Measurements from ENCODE around the gene CC2D2B. TPM values are rescaled to one million over a fixed set of nuclear protein-coding genes. Genes with fewer than 3 reads are reported as not detected.
A peak's percentile ranks its signal among the peaks of the same experiment; 100 is the strongest.
"Not testable (repeated sequence)": the region's sequence is repeated elsewhere in the genome, so short reads cannot be mapped to it uniquely, and the experiment has no call there.

CC2D2B gene
- total and polyA plus RNA-seq, 5 donors from 2014 or later: 0.63 to 3.1 TPM; not detected in 3

DNA sequence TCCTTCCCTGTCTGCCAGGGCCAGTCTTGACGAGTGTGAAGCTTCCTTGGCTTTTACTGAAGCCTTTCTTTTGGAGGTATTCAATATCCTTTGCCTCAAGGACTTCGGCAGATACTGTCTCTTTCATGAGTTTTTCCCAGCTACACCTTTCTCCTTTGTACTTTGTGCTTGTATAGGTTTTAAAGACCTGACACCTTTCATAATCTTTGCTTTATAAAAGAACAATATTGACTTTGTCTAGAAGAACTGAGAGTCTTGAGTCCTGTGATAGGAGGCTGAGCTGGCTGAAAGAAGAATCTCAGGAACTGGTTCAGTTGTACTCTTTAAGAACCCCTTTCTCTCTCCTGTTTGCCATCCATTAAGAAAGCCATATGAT lies 41.3 kb upstream of the CC2D2B start:
- H3K36me3 ChIP-seq (ENCODE audit: control insufficient read depth, insufficient read depth, low read length): peaks cover 21% of the 10 kb centered on the region

GRCh38 chr10:95867866-95868265 lies 39.9 kb upstream of the CC2D2B start:
- Histone ChIP-seq H3K4me3 (ENCODE audit: low read depth, low read length) (no peak overlapping the region), H3K9me3 (ENCODE audit: control insufficient read depth in 2 of 2, low read length in 2 of 2) (no peaks in the 10 kb centered on the region), H3K27ac (ENCODE audit: insufficient read depth, low read length, poor library complexity, severe bottlenecking) (no peak overlapping the region), H3K4me1 (ENCODE audit: control insufficient read depth, insufficient read depth, low read length, poor library complexity, severe bottlenecking) (peaks cover 6% of the 10 kb centered on the region), H3K27me3 (ENCODE audit: control insufficient read depth, insufficient read depth, low read length) (no peaks in the 10 kb centered on the region), H3K36me3 (ENCODE audit: control insufficient read depth, insufficient read depth, low read length) (peaks cover 33% of the 10 kb centered on the region)
- Mint-ChIP-seq H3K36me3 (peaks cover 22% of the 10 kb centered on the region), H3K9me3 (peaks cover 0 to 2% (median 0%) of the 10 kb centered on the region in 7 donors), H3K27ac (no peak overlapping the region), H3K4me1 (peaks cover 0 to 10% (median 5%) of the 10 kb centered on the region in 4 donors), H3K4me3 (no peak overlapping the region), H3K27me3 (no peaks in the 10 kb centered on the region)
- DNase-seq (no peak), ATAC-seq (ENCODE audit: low read depth in 2 of 2) (no peak)

More for the DNA sequence above, 41.3 kb upstream of the CC2D2B start:
- Histone ChIP-seq H3K27ac (ENCODE audit: insufficient read depth, low read length, poor library complexity, severe bottlenecking) (no peak overlapping the region), H3K27me3 (ENCODE audit: control insufficient read depth, insufficient read depth, low read length) (no peaks in the 10 kb centered on the region), H3K4me1 (ENCODE audit: control insufficient read depth, insufficient read depth, low read length, poor library complexity, severe bottlenecking) (peaks cover 6% of the 10 kb centered on the region), H3K4me3 (ENCODE audit: low read depth, low read length) (no peak overlapping the region), H3K9me3 (ENCODE audit: control insufficient read depth in 2 of 2, low read length in 2 of 2) (no peaks in the 10 kb centered on the region)
- ATAC-seq (ENCODE audit: low read depth in 2 of 2) (no peak), DNase-seq (no peak)
- Mint-ChIP-seq H3K27me3 (no peaks in the 10 kb centered on the region), H3K9me3 (no peaks in the 10 kb centered on the region), H3K4me1 (peaks cover 0 to 10% (median 2%) of the 10 kb centered on the region in 4 donors), H3K27ac (no peak overlapping the region), H3K4me3 (no peak overlapping the region), H3K36me3 (peaks cover 9% of the 10 kb centered on the region)

DNA sequence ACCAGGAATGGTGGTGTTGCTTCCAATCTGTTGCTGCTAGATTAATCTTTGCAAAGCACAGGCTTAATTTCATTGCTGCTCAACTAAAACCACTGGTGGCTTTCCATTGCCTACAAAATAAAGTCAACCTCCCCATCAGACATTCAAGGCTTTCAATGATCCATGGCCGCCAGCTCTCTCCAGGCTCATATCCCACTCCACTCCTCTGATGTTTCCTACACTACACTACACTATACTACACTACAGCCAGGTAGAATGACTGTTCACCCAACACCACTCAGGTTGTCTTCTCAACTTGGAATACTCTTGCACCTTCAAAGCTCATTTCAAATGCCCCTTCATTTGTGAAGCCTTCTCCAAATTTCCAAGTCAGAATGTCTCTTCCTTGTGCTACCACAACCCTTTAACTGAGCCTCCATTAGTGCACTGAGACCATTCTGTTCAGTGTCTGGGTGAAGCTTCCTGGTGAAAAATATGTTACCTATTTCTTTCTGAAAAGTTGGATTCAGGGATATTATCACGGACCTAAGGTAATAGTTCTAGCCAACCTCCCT lies 35.5 kb upstream of the CC2D2B start:
- Mint-ChIP-seq H3K9me3 (peaks cover 0 to 4% (median 0%) of the 10 kb centered on the region in 7 donors), H3K27me3 (no peaks in the 10 kb centered on the region), H3K36me3 (peaks cover 44% of the 10 kb centered on the region), H3K4me1 (peaks cover 0 to 11% (median 2%) of the 10 kb centered on the region in 4 donors), H3K27ac (no peak overlapping the region), H3K4me3 (no peak overlapping the region)
- H3K27me3 ChIP-seq (ENCODE audit: control insufficient read depth, insufficient read depth, low read length): no peaks in the 10 kb centered on the region
- no peak overlapping the region for H3K27ac ChIP-seq (ENCODE audit: insufficient read depth, low read length, poor library complexity, severe bottlenecking)
- H3K9me3 ChIP-seq (ENCODE audit: control insufficient read depth in 2 of 2, low read length in 2 of 2): no peaks in the 10 kb centered on the region
- no peak overlapping the region for H3K4me3 ChIP-seq (ENCODE audit: low read depth, low read length)
- H3K4me1 ChIP-seq (ENCODE audit: control insufficient read depth, insufficient read depth, low read length, poor library complexity, severe bottlenecking): no peaks in the 10 kb centered on the region
- no peak for DNase-seq
- no peak for ATAC-seq (ENCODE audit: low read depth in 2 of 2)
- peaks cover 27% of the 10 kb centered on the region for H3K36me3 ChIP-seq (ENCODE audit: control insufficient read depth, insufficient read depth, low read length)

DNA sequence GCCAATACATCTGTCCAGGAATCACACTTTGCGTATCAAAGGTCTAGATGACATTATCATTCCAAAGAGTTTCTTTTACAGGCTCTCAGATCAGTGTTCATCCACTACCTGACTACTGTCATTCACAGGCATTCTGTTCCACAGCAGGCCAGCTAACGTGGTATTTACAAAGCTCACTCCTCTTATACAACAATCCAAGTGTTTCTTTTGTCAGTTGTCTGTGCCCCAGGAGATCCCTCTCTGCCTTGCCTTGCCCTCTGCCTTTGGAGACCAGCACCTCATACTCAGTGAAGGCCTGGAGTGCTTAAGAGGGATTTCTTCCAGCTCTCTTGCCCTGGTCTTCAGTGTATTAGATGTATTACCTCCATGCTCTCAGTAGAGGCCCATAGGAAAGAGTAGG lies 34.6 kb upstream of the CC2D2B start:
- ATAC-seq (ENCODE audit: low read depth in 2 of 2): no peak
- Histone ChIP-seq H3K27me3 (ENCODE audit: control insufficient read depth, insufficient read depth, low read length) (no peaks in the 10 kb centered on the region), H3K27ac (ENCODE audit: insufficient read depth, low read length, poor library complexity, severe bottlenecking) (no peak overlapping the region), H3K4me3 (ENCODE audit: low read depth, low read length) (no peak overlapping the region), H3K4me1 (ENCODE audit: control insufficient read depth, insufficient read depth, low read length, poor library complexity, severe bottlenecking) (no peaks in the 10 kb centered on the region), H3K9me3 (ENCODE audit: control insufficient read depth in 2 of 2, low read length in 2 of 2) (no peaks in the 10 kb centered on the region), H3K36me3 (ENCODE audit: control insufficient read depth, insufficient read depth, low read length) (peaks cover 20% of the 10 kb centered on the region)
- Mint-ChIP-seq H3K36me3 (peaks cover 47% of the 10 kb centered on the region), H3K27ac (no peak overlapping the region), H3K4me3 (no peak overlapping the region), H3K9me3 (peaks cover 0 to 4% (median 0%) of the 10 kb centered on the region in 7 donors), H3K27me3 (no peaks in the 10 kb centered on the region), H3K4me1 (peaks cover 0 to 11% (median 2%) of the 10 kb centered on the region in 4 donors)
- DNase-seq: no peak

GRCh38 chr10:95873651-95874050 lies 34.1 kb upstream of the CC2D2B start:
- Mint-ChIP-seq H3K9me3 (peaks cover 0 to 4% (median 0%) of the 10 kb centered on the region in 7 donors), H3K36me3 (peaks cover 47% of the 10 kb centered on the region), H3K4me3 (no peak overlapping the region), H3K4me1 (peaks cover 0 to 11% (median 2%) of the 10 kb centered on the region in 4 donors), H3K27ac (peak overlapping the region in 1 of 3 donors; percentile 33), H3K27me3 (no peaks in the 10 kb centered on the region)
- Histone ChIP-seq H3K9me3 (ENCODE audit: control insufficient read depth in 2 of 2, low read length in 2 of 2) (no peaks in the 10 kb centered on the region), H3K4me1 (ENCODE audit: control insufficient read depth, insufficient read depth, low read length, poor library complexity, severe bottlenecking) (no peaks in the 10 kb centered on the region), H3K36me3 (ENCODE audit: control insufficient read depth, insufficient read depth, low read length) (peaks cover 20% of the 10 kb centered on the region), H3K27me3 (ENCODE audit: control insufficient read depth, insufficient read depth, low read length) (no peaks in the 10 kb centered on the region), H3K27ac (ENCODE audit: insufficient read depth, low read length, poor library complexity, severe bottlenecking) (no peak overlapping the region), H3K4me3 (ENCODE audit: low read depth, low read length) (no peak overlapping the region)
- no peak for ATAC-seq (ENCODE audit: low read depth in 2 of 2)
- DNase-seq: no peak

GRCh38 chr10:95874783-95875182 lies 33.0 kb upstream of the CC2D2B start:
- ATAC-seq (ENCODE audit: low read depth in 2 of 2); H3K9me3 ChIP-seq (ENCODE audit: control insufficient read depth in 2 of 2, low read length in 2 of 2); H3K9me3 Mint-ChIP-seq; H3K27me3 Mint-ChIP-seq; H3K27ac ChIP-seq (ENCODE audit: insufficient read depth, low read length, poor library complexity, severe bottlenecking); H3K4me3 Mint-ChIP-seq; H3K27ac Mint-ChIP-seq; H3K4me1 ChIP-seq (ENCODE audit: control insufficient read depth, insufficient read depth, low read length, poor library complexity, severe bottlenecking); H3K27me3 ChIP-seq (ENCODE audit: control insufficient read depth, insufficient read depth, low read length); H3K4me3 ChIP-seq (ENCODE audit: low read depth, low read length); DNase-seq: not testable (repeated sequence)
- peaks cover 20% of the 10 kb centered on the region for H3K36me3 ChIP-seq (ENCODE audit: control insufficient read depth, insufficient read depth, low read length)
- Mint-ChIP-seq H3K4me1 (peaks cover 0 to 11% (median 2%) of the 10 kb centered on the region in 4 donors), H3K36me3 (peaks cover 48% of the 10 kb centered on the region)

DNA sequence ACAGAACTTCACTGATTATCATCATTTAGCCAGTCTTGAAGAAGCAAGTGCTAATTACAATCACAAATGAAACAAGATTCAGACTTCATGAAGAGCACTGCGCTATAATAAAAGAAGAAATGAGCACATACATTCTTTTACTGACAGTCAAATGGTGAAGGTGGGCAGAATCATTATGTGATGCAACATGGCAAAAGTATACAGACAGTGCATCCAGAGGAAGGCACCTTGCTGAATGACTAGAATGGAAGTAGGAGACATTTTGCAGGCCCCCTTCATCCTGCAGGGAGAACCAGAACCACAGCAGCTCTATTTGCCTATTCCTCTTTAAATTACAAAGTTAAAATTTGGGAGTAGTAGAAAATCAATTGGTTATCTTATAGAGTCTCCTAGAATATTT lies 31.0 kb upstream of the CC2D2B start:
- Mint-ChIP-seq H3K36me3 (peaks cover 45% of the 10 kb centered on the region), H3K4me3 (no peak overlapping the region), H3K27ac (no peak overlapping the region), H3K9me3 (peaks cover 0 to 4% (median 0%) of the 10 kb centered on the region in 7 donors), H3K27me3 (no peaks in the 10 kb centered on the region), H3K4me1 (peaks cover 0 to 9% (median 2%) of the 10 kb centered on the region in 4 donors)
- DNase-seq (no peak), ATAC-seq (ENCODE audit: low read depth in 2 of 2) (no peak)
- Histone ChIP-seq H3K4me3 (ENCODE audit: low read depth, low read length) (no peak overlapping the region), H3K36me3 (ENCODE audit: control insufficient read depth, insufficient read depth, low read length) (peaks cover 16% of the 10 kb centered on the region), H3K4me1 (ENCODE audit: control insufficient read depth, insufficient read depth, low read length, poor library complexity, severe bottlenecking) (no peaks in the 10 kb centered on the region), H3K27me3 (ENCODE audit: control insufficient read depth, insufficient read depth, low read length) (no peaks in the 10 kb centered on the region), H3K9me3 (ENCODE audit: control insufficient read depth in 2 of 2, low read length in 2 of 2) (no peaks in the 10 kb centered on the region), H3K27ac (ENCODE audit: insufficient read depth, low read length, poor library complexity, severe bottlenecking) (no peak overlapping the region)

GRCh38 chr10:95877881-95878280 lies 29.9 kb upstream of the CC2D2B start:
- Mint-ChIP-seq H3K4me1 (peaks cover 0 to 5% (median 2%) of the 10 kb centered on the region in 4 donors), H3K4me3 (no peak overlapping the region), H3K27ac (no peak overlapping the region), H3K9me3 (peaks cover 0 to 3% (median 0%) of the 10 kb centered on the region in 7 donors), H3K27me3 (no peaks in the 10 kb centered on the region), H3K36me3 (peaks cover 40% of the 10 kb centered on the region)
- no peak overlapping the region for H3K4me3 ChIP-seq (ENCODE audit: low read depth, low read length)
- no peak overlapping the region for H3K27ac ChIP-seq (ENCODE audit: insufficient read depth, low read length, poor library complexity, severe bottlenecking)
- DNase-seq: no peak
- peaks cover 4% of the 10 kb centered on the region for H3K36me3 ChIP-seq (ENCODE audit: control insufficient read depth, insufficient read depth, low read length)
- H3K4me1 ChIP-seq (ENCODE audit: control insufficient read depth, insufficient read depth, low read length, poor library complexity, severe bottlenecking): no peaks in the 10 kb centered on the region
- no peaks in the 10 kb centered on the region for H3K27me3 ChIP-seq (ENCODE audit: control insufficient read depth, insufficient read depth, low read length)
- no peaks in the 10 kb centered on the region for H3K9me3 ChIP-seq (ENCODE audit: control insufficient read depth in 2 of 2, low read length in 2 of 2)
- no peak for ATAC-seq (ENCODE audit: low read depth in 2 of 2)
